HG03378 (cell line): ENCODE results near the gene SHROOM3.

Source experiments
- ATAC-seq: cut with Tn5 transposase; IDR thresholded peaks from one replicate; pipeline ENCODE4 v1.9.1; 2021; ENCODE audit warnings: mild to moderate bottlenecking, moderate library complexity; ENCODE audit not compliant: unreplicated experiment

Gene SHROOM3

DNA sequence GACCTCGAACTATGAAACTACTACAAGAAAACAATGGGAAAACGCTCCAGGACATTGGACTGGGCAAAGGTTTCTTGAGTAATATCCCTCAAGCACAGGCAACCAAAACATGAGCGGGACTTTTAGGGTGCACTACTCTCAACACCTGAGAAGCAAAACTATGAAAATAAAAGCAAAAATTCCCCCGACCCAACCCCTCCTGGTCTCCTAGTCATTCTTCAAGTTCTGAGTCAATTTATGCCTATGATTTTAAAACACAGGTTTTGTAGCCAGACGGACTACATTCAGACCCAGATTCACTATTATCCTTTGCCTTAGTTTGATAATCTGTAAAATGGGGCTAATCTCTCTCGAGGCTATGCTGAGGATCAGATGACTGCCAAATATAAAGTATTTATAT, 365.9 kb downstream of the SHROOM3 start:
- ATAC-seq = no peak

DNA sequence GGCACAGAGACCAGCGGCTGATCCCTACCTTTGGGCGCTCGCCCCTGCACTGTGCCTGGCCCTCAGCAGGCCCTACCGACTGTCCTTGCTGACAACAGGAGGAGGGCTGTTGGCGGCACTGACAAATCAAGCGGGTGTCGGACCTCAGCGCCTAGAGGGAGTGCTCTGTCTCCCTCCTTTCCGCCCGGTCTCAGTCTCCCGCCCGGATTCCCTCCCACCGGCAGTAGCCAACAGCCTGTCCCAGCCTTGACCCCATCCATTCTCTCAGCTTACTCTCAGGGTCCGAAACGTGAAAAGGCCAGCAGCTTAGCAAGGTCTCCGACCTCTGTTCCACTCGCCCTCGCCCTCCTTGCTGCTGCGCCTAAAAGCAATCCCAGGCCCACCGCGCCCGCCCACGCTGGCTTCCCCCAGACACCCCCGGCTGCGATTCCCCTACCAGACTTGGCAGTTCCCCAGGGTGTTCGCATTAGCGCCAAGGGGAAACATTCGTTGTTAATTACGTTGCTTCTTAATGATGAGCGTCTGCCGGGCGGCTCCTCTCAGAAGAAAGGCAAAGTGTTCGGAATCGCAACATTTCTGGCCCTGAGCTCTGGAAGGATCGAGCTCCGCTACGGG, 366.7 kb downstream of the SHROOM3 start:
- ATAC-seq = no peak

DNA sequence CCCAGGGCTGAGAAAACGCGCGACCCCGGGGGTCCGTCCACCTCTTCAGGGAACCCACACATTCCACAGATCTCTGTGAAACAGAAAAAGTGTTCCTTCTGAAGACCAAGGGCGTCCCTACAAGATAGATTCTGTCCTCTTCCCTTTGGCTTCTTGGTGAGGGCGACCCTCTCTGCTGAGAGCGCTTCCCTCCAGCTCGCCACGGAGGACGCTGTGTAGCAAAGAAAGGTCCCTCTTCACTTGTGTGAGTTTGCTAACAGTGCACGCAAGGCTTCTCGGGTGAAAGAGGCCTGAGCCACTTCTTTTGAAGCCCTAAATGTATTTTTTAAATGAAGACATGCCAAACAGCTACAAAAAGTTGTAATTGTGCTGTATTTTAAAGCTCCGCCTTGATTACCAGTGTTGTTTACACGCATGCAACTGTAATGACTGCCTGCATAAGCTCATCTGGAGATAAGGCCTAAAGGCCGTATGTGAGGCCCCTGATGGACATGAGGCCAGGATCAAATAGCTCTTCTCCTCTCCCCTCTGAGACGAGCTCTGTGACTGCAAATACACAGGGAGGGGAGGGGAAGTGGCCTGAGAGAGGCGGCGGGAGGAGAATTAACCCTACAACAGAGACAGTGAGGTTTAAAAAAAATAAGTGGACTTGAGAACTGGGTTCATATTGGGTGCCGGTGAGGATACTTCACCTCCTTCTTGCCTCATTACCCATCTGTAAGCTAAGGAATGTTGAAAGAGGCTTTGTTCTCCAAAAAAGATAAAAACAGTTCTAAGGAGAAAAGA, 367.4 kb downstream of the SHROOM3 start:
- no peak for ATAC-seq

DNA sequence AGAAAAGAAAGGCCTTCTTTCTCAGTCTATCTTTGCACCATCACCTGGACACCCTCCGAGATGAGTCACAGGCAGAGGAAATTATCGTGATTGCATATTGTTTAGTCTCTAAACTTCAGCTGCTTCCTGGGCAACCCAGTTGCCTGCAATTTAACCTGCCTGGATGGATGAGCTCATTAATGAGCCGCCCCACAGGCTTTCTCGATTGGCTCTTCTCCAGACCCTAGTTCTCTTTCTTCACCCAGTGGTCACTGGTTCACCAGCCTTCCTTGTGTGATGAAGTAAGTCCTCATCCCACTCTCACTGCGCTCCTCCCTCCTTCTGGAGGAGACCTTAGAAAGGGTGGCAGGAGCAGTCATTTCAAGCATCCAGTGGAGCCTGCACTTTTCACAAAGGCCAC, 368.5 kb downstream of the SHROOM3 start:
- ATAC-seq = no peak

DNA sequence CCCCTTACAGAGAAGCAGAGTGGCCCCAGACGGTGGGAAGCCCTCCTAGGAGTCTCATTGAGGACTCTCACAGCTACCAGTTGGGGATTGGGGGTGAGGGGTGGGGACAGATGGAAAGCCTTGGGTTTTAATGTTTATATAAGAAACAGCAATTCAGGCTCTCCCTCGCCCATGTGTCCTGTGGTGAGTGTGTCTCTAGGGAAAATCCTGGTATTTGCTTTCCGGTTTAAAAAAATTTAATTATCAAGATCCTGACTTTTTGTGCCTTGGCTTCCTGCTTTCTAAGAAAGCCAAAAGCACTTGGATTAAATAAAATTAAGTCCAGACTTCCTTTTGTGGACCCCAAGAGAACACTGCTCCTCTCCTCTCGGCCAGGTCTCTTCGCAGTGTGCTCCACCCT, 369.1 kb downstream of the SHROOM3 start:
- ATAC-seq = no peak

DNA sequence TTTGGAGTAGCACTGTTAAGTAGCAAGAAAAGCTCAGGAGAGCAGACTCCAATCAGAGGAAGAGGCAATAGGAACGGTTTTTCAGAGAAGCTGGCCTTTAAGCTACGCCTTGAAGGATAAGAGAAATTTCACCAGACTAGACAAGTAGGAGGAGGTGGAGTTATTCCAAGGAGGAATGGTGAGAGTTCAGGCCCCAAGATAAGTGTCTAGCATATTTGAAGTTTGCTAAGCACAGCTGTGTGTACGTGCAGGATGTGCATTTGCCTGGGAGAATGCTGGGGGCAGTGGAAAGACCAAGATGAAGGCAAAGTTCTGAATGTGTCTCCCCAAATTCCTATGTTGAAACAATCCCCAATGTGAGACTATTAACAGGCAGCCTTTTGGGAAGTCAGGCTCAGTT, 371.3 kb downstream of the SHROOM3 start:
- no peak for ATAC-seq

DNA sequence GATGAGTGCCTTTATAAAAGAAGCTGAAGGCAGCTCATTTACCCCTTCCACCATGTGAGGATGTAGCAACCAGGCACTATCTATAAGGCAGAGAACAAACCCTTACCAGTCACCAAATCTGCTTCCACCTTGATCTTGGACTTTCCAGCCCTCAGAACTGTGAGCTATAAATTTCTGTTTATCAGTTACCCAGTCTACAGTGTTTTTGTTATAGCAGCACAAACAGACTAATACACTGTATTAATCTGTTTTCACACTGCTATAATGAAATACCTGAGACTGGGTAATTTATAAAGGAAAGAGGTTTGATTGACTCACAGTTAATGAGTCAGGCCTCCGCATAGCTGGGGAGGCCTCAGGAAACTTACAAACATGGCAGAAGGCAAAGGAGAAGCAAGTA, 371.7 kb downstream of the SHROOM3 start:
- no peak for ATAC-seq

DNA sequence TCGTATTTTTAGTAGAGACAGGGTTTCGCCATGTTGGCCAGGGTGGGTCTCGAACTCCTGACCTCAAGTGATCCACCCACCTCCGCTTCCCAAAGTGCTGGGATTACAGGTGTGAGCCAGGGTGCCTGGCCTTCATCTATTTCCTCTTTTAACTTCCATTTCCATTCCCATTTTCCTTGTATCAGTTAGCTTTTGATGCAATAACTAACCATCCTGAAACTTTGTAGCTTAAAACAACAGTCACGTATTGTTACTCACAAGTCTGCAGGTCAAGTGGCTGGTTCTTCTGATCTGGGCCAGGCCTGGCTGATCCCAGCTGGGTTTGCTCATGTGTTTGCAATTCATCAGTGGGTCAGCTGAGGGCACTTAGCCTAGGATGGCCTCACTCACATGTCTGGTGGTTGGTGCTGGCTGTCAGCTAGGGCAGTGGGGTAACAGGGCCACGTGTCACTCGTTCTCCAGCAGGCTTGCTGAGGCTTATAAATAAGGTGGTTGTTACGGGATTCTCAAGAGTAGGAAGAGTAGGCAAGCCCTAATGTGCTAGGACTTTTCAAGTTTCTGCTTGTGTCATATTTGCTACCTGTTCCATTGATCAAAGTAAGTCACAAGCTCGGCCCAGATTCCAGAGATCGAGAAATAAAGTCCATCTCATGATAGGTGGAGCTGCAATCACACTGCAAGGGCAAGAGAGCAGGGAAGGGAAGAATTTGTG, 374.7 kb downstream of the SHROOM3 start:
- no peak for ATAC-seq

DNA sequence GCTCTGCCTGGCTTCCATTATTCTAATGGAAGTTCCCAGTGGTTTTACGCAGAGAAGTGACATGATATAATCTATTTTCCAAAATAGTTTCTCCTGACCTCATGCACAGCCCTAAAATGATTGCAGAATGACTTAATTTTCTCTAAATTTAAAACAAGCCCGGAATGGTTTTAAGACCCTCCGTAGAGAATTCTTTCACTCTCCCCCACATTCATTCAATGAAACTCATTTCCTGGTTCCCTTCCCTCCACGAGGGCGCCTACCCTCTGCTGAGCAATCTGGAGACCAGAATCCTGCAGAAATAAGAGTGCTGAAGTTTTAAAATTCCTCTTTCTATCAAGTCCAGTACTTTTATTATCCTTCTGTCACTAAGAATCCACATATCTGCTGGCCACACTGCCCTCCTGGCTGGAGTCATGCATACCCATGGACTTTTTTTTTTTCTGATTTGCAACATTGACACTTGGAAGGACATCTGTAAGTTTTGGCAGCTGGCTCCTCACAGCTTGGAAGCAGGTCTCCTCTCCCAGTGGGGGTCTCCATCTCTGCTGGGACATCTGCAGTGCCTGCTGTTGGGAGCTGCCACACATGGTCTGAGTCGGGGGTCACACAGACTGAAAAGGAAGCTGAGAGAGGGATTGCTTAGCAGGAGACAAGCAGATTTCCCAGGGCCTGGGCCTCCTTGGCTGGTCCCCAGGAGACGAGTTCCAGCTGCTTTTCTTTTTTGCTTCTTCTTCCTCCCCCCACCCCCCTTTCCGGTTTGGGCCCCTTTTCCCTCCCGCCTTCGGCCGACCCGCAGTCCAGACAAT, 376.8 kb downstream of the SHROOM3 start:
- ATAC-seq = no peak

DNA sequence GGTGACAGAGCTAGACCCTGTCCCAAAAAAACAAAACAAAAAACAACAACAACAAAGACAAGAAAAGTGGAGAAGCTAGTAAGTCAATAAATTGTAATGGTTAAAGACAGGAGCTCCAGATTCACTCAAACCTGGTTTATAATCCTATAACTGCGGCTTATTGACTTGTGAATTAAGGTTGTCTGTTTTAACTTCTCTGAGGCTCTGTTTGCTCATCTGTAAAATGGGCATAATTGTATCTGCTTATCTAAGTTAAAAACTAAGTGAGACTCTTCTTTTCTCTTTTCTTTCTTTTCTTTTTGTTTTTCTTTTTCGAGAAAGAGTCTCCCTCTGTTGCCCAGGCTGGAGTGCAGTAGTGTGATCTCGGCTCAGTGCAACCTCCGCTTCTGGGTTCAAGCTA, 378.0 kb downstream of the SHROOM3 start:
- ATAC-seq = no peak

DNA sequence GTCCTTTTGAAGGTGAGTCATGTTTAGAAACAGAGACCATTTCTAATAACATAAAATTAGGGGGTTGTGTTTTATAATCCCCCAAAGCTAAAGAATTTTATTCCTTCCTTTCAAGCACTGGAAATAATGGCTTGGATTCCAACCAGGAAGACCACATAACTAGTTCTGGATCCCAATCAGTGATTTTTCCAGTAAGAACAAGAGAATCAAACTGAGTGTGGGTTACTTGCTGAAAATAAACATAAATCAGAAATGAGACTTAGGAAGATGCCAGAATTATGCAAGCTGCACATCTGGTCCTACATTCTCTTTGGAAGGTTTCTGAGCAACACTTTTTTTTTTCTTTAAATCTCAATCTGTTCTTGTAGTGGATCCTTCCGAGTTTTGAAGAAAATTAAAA, 386.6 kb downstream of the SHROOM3 start:
- no peak for ATAC-seq

DNA sequence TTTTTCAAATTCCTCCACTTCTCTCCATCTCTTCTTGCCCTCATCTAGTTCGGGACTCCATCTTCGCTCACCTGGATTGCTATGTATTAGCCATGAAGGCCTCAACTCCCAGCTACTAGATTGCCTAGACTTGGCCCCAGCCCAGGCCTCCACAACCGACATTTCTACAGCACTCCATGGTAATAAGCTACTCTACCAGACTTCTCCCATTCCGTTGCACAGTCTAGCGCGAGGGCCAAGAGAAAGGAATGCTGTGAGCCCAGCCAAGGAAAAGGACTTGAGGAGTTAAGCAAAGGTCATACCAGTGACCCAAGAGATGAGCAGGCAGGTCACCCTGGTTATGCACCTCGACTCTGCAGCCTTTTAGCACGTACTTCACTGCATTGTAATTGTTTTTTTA, 387.3 kb downstream of the SHROOM3 start:
- no peak for ATAC-seq

DNA sequence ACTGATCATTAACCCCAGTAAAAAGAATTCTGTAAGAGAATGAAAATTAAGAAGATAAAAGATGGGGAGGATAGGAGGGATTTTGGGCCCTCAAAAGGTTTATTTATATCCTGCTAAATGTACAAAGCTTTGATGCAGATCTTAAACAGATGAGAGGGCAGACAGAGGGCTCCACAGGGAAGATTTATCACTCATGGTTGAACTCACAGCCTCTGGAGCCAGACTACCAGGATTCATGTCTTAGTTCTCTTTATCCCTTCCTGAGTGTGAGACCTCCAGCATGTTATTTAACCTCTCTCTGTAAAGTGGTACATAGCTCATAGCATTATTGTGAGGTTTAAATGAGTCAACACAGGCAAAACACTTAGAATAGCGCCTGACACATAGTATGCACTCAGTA, 388.5 kb downstream of the SHROOM3 start:
- no peak for ATAC-seq

DNA sequence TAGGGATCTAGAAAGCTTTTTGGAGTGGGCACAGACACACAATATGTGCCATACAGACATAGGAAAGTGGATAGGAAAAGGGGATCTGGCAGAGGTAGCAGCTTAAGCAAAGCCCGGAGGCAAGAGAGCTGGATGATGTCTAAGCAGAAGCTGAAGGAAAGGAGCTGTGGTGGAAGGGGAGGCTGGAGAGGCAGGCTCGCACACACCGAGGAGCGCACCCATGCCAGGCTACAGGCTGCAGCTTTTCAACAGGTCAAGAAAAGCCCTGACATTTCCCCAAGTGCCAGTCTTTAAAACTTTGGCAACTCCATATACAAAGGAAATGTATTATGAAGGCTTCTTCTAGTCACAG, 395.6 kb downstream of the SHROOM3 start:
- ATAC-seq = no peak

DNA sequence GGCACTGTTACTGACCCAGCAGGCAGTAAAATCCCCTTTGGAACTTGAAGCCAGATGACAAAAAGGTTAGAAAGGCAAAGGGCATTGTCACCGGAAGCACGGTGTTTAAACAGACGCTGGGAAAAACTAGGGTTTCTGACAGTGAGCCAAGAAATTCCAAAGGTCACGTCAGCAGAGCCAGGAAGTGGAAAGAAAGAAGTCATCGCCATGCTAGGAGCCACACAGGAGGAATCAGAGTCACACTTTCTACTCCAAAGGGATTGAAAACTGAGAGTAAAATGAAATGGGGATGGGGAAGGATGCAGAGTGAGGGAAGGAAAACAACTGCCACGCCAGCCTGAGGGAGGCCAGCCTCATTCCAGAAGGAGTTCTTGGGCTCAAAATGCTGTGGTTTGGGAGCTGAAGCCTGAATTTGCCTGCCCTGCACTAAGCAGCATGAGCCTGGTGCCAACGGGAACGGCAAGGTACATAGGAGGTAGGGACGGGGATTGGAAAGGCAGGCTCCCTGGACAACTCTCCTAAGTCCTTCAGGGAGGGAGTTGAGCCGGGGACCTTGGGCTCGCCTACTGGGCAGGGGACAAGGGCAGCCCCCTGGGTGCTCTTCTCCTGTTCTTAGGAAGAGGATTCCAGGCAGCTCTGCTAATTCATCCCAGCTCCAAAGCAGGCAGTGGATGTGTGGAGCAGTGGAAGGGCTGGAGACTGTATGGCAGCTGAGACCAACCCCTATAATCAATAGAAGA, 396.1 kb downstream of the SHROOM3 start:
- no peak for ATAC-seq

DNA sequence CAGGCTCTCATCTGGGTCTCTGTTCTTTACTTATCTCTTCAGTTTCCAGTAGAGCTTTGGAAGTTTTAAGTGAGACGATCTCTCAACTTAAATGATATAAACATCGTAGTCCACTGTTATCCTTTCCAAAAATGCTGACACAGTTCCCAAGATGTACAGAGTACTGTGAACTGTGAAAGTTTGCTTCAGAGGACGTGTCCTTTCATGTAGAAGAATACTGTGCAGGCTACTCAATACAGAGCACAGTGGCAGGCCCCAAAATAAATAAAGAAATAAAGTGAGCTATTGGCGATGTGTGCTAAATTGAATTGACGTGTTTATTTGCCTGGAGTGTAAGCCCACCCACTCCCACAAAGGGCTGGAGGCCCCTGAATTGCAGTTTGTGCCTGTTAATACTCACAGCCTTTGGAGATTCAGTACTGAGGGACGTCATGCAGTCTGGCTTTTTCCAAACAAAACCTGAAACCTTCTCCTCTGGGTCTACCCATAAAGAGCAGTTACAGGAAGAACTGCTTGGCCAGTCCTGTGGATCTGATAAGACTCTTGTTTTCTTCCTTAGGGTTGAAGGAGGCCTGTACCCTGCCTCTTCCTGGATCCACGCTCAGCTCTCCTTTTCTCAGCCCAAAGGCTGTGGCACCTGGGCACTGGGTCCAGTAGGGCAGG, 396.8 kb downstream of the SHROOM3 start:
- no peak for ATAC-seq
